ENCODE measurements around the gene CEBPA.

Gene CEBPA

GRCh38 chr19:33280351-33280921, 21.9 kb downstream of the CEBPA start:
- no peak overlapping the region for H3K27ac ChIP-seq (ENCODE audit: low read length)
- no peak for DNase-seq
- no peak overlapping the region for H3K4me2 ChIP-seq (ENCODE audit: low read depth, low read length)
- H3K4me3 ChIP-seq (ENCODE audit: low read length), result no peak overlapping the region
- no peak overlapping the region for H2AFZ ChIP-seq (ENCODE audit: low read length)
- H3K4me1 ChIP-seq (ENCODE audit: low read length), result no peaks in the 10 kb centered on the region
- H3K9me2 ChIP-seq (replicated peaks; ENCODE audit: insufficient read depth, low read length), result no peaks in the 10 kb centered on the region
- H4K20me1 ChIP-seq (ENCODE audit: insufficient read depth, low read length), result no peaks in the 10 kb centered on the region
- no peaks in the 10 kb centered on the region for H3K36me3 ChIP-seq (replicated peaks; ENCODE audit: insufficient read depth, low read length)
- no peaks in the 10 kb centered on the region for H3K79me2 ChIP-seq (ENCODE audit: low read length)
- no peak overlapping the region for H3K9ac ChIP-seq (ENCODE audit: low read length)
- no peaks in the 10 kb centered on the region for H3K9me3 ChIP-seq (replicated peaks; ENCODE audit: insufficient read depth, low read length)
- no peak for TF ChIP-seq EZH2 (optimal IDR thresholded peaks at IDR 0.05; ENCODE audit: low read depth, low read length)
- no peak for TF ChIP-seq CTCF (IDR thresholded peaks at IDR 0.05; ENCODE audit: low read length)
- no peak for TF ChIP-seq EZH2phosphoT487 (IDR thresholded peaks at IDR 0.05; ENCODE audit: low read length)
- no peaks in the 10 kb centered on the region for H3F3A ChIP-seq (ENCODE audit: insufficient read depth, low read length)
- H3K27me3 ChIP-seq (replicated peaks; ENCODE audit: insufficient read depth, low read length), result peaks cover 55% of the 10 kb centered on the region

GRCh38 chr19:33279430-33280350, 22.6 kb downstream of the CEBPA start:
- no peak overlapping the region for H3K27ac ChIP-seq (ENCODE audit: low read length)

GRCh38 chr19:33278403-33279269, 23.7 kb downstream of the CEBPA start:
- Histone ChIP-seq H3K79me2 (ENCODE audit: low read length) (no peaks in the 10 kb centered on the region), H3K9ac (ENCODE audit: low read length) (no peak overlapping the region), H3K4me2 (ENCODE audit: low read depth, low read length) (no peak overlapping the region), H4K20me1 (ENCODE audit: insufficient read depth, low read length) (no peaks in the 10 kb centered on the region), H2AFZ (ENCODE audit: low read length) (no peak overlapping the region), H3K36me3 (replicated peaks; ENCODE audit: insufficient read depth, low read length) (no peaks in the 10 kb centered on the region), H3K9me2 (replicated peaks; ENCODE audit: insufficient read depth, low read length) (no peaks in the 10 kb centered on the region), H3F3A (ENCODE audit: insufficient read depth, low read length) (no peaks in the 10 kb centered on the region), H3K4me1 (ENCODE audit: low read length) (no peaks in the 10 kb centered on the region), H3K27me3 (replicated peaks; ENCODE audit: insufficient read depth, low read length) (peaks cover 55% of the 10 kb centered on the region), H3K9me3 (replicated peaks; ENCODE audit: insufficient read depth, low read length) (no peaks in the 10 kb centered on the region), H3K27ac (ENCODE audit: low read length) (no peak overlapping the region), H3K4me3 (ENCODE audit: low read length) (no peak overlapping the region)
- DNase-seq, result no peak
- TF ChIP-seq CTCF (IDR thresholded peaks at IDR 0.05; ENCODE audit: low read length), result no peak
- TF ChIP-seq EZH2phosphoT487 (IDR thresholded peaks at IDR 0.05; ENCODE audit: low read length), result no peak
- no peak for TF ChIP-seq EZH2 (optimal IDR thresholded peaks at IDR 0.05; ENCODE audit: low read depth, low read length)

More at GRCh38 chr19:33279430-33280350, 22.6 kb downstream of the CEBPA start:
- no peak for TF ChIP-seq EZH2phosphoT487 (IDR thresholded peaks at IDR 0.05; ENCODE audit: low read length)
- H3K79me2 ChIP-seq (ENCODE audit: low read length), result no peaks in the 10 kb centered on the region
- no peaks in the 10 kb centered on the region for H3K9me2 ChIP-seq (replicated peaks; ENCODE audit: insufficient read depth, low read length)
- no peaks in the 10 kb centered on the region for H3F3A ChIP-seq (ENCODE audit: insufficient read depth, low read length)
- no peaks in the 10 kb centered on the region for H3K9me3 ChIP-seq (replicated peaks; ENCODE audit: insufficient read depth, low read length)
- H3K27me3 ChIP-seq (replicated peaks; ENCODE audit: insufficient read depth, low read length), result peaks cover 55% of the 10 kb centered on the region
- H4K20me1 ChIP-seq (ENCODE audit: insufficient read depth, low read length), result no peaks in the 10 kb centered on the region
- DNase-seq, result no peak
- no peak overlapping the region for H3K4me2 ChIP-seq (ENCODE audit: low read depth, low read length)
- no peak overlapping the region for H3K4me3 ChIP-seq (ENCODE audit: low read length)
- no peak overlapping the region for H3K9ac ChIP-seq (ENCODE audit: low read length)
- H2AFZ ChIP-seq (ENCODE audit: low read length), result no peak overlapping the region
- H3K4me1 ChIP-seq (ENCODE audit: low read length), result no peaks in the 10 kb centered on the region
- no peaks in the 10 kb centered on the region for H3K36me3 ChIP-seq (replicated peaks; ENCODE audit: insufficient read depth, low read length)
